ENCODE measurements around the gene COP1. TPM values are rescaled to one million over a fixed set of nuclear protein-coding genes. Genes with fewer than 3 reads are reported as not detected.
"Not testable (repeated sequence)": the region's sequence is repeated elsewhere in the genome, so short reads cannot be mapped to it uniquely, and the experiment has no call there.

Gene COP1
- total RNA-seq, 2 experiments from 2014 or later = 41.9 to 47.2 TPM

DNA sequence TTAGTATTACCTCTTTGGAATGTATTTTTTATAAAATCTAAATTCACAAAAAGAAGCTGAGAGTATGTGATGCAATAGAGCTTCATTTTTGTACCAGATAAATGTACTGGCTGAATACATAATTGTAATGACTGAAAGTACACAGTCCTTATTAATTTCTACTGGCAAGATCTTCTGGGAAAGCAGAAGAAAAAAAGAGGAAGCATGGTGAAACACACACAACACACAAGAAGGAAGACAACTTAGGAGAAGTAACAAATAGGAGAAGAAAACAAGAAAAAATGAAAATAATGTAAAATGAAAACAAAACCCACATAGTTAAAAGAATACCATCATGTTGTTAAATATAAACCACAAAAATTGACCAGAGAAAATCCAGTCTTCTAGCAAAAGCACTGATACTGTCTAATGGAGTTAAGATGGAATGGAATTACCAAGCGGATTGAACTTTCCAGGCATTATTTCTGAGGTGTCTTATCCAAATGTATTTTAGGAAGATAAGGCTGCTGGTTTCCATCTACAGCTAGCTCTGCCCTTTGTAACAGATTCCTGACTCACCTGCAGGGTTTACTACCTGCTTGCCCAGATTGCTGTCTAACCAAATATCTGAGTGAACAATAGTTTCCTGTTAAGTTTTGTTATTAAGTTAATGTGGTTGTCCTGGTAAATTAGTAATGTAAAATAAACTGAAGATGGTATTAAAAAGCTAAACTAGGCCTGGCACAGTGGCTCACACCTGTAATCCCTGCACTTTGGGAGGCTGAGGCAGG, 4.5 kb upstream of the COP1 start:
- CTCF ChIA-PET = interaction anchor here (0.7 to 1.5 kb wide), 2 partner anchors 14 to 105 kb away, joined by 3 to 4 read pairs; no protein-coding TSS in a partner anchor
- H3K36me3 Mint-ChIP-seq (ENCODE audit: low read depth) = peaks cover 3% of the 10 kb centered on the region
- H3K9me3 Mint-ChIP-seq = no peaks in the 10 kb centered on the region
- no peak for DNase-seq
- POLR2A ChIA-PET = no interaction called here
- H3K4me3 Mint-ChIP-seq = no peak overlapping the region
- H3K4me1 Mint-ChIP-seq = peaks cover 6% of the 10 kb centered on the region
- peaks cover 12% of the 10 kb centered on the region for H3K27me3 Mint-ChIP-seq
- H3K27ac Mint-ChIP-seq = no peak overlapping the region

DNA sequence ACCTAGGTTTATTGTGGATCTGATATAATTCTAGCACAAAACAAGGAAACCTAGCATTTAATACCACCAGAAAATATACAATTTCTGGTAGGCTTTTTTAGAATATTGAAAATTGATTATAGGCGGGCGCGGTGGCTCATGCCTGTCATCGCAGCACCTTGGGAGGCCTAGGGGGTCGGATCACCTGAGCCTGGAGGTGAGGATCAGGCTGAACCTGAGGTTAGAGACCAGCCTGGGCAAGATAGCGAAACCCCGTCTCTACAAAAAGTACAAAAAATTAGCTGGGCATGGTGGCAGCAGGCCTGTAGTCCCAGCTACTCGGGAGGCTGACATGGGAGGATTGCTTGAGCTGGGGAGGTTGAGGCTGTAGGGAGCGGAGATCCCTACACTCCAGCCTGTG, 948 bp upstream of the COP1 start:
- DNase-seq = peak; percentile 12
- Mint-ChIP-seq H3K9me3 (no peaks in the 10 kb centered on the region), H3K4me3 (peak overlapping the region; percentile 93), H3K27ac (peak overlapping the region; percentile 98), H3K36me3 (ENCODE audit: low read depth) (peaks cover 5% of the 10 kb centered on the region), H3K27me3 (no peaks in the 10 kb centered on the region), H3K4me1 (peaks cover 19% of the 10 kb centered on the region)
- ChIA-PET POLR2A (no interaction called here), CTCF (interaction anchor here (1.4 kb wide), 1 partner anchor 12 kb away, joined by 4 read pairs; no protein-coding TSS in a partner anchor)

GRCh38 chr1:176206006-176206960, 803 bp downstream of the COP1 start:
- ChIA-PET POLR2A (no interaction called here), CTCF (interaction anchor here (0.5 kb wide), 2 partner anchors 25 to 1061 kb away, joined by 3 read pairs; no protein-coding TSS in a partner anchor)
- H3K36me3 Mint-ChIP-seq (ENCODE audit: low read depth) = peaks cover 9% of the 10 kb centered on the region

GRCh38 chr1:176205332-176205914, 1.7 kb downstream of the COP1 start:
- Mint-ChIP-seq H3K27me3 (no peaks in the 10 kb centered on the region), H3K4me3 (peak overlapping the region; percentile 99), H3K36me3 (ENCODE audit: low read depth) (peaks cover 11% of the 10 kb centered on the region), H3K9me3 (no peaks in the 10 kb centered on the region), H3K4me1 (peaks cover 29% of the 10 kb centered on the region), H3K27ac (peak overlapping the region; percentile 95)
- ChIA-PET POLR2A (no interaction called here), CTCF (interaction anchor here (0.5 kb wide), 1 partner anchor 1060 kb away, joined by 3 read pairs; no protein-coding TSS in a partner anchor)
- DNase-seq = no peak

More at GRCh38 chr1:176206006-176206960, 803 bp downstream of the COP1 start:
- Mint-ChIP-seq H3K4me3 (peak overlapping the region; percentile 99), H3K9me3 (no peaks in the 10 kb centered on the region), H3K4me1 (peaks cover 27% of the 10 kb centered on the region), H3K27ac (peak overlapping the region; percentile 95), H3K27me3 (no peaks in the 10 kb centered on the region)
- peak; percentile 27 for DNase-seq

GRCh38 chr1:176204655-176205054, 2.4 kb downstream of the COP1 start:
- Mint-ChIP-seq H3K36me3 (ENCODE audit: low read depth) (peaks cover 14% of the 10 kb centered on the region), H3K27ac (peak overlapping the region; percentile 16), H3K4me1 (peaks cover 32% of the 10 kb centered on the region), H3K4me3 (peak overlapping the region; percentile 99)
- POLR2A ChIA-PET, CTCF ChIA-PET, H3K27me3 Mint-ChIP-seq, H3K9me3 Mint-ChIP-seq, DNase-seq: not testable (repeated sequence)

- Mint-ChIP-seq H3K27ac (no peak overlapping the region), H3K4me3 (no peak overlapping the region), H3K36me3 (ENCODE audit: low read depth) (peaks cover 20% of the 10 kb centered on the region), H3K4me1 (peaks cover 35% of the 10 kb centered on the region), H3K27me3 (no peaks in the 10 kb centered on the region), H3K9me3 (no peaks in the 10 kb centered on the region)
- DNase-seq = no peak
- ChIA-PET CTCF (interaction anchor here (1.0 kb wide), 1 partner anchor 26 kb away, joined by 3 read pairs; no protein-coding TSS in a partner anchor), POLR2A (no interaction called here)
These were observed 3.4 kb downstream of the COP1 start for GRCh38 chr1:176203735-176204134.

DNA sequence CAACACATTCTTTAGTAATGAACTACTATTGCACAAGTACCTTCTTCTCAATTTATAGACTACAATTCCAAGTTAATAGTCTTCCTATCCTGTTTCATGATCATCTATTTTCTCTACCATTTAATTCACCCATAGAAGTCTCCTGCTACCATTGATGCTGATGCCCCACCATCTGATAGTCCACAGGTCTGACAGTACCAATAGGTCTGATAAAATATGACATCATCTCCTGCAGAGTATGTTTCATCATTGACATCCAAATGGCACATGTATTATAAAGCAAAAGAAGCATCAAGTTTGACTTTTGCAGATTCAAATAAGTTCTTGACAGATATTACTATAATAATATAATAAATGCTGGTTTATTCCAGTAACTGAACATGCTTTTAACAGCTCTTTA, 5.5 kb downstream of the COP1 start:
- POLR2A ChIA-PET = interaction anchor here (0.6 kb wide), 1 partner anchor 10 kb away, joined by 3 read pairs; no protein-coding TSS in a partner anchor

GRCh38 chr1:176199707-176200106, 7.4 kb downstream of the COP1 start:
- ChIA-PET CTCF (no interaction called here), POLR2A (no interaction called here)
- no peak for DNase-seq
- Mint-ChIP-seq H3K27me3 (no peaks in the 10 kb centered on the region), H3K9me3 (no peaks in the 10 kb centered on the region), H3K4me1 (peaks cover 41% of the 10 kb centered on the region), H3K4me3 (no peak overlapping the region), H3K27ac (no peak overlapping the region), H3K36me3 (ENCODE audit: low read depth) (peaks cover 29% of the 10 kb centered on the region)

More for the DNA sequence above, 5.5 kb downstream of the COP1 start:
- no peaks in the 10 kb centered on the region for H3K9me3 Mint-ChIP-seq
- H3K4me3 Mint-ChIP-seq = no peak overlapping the region
- peaks cover 28% of the 10 kb centered on the region for H3K36me3 Mint-ChIP-seq (ENCODE audit: low read depth)
- H3K4me1 Mint-ChIP-seq = peaks cover 42% of the 10 kb centered on the region
- H3K27me3 Mint-ChIP-seq = no peaks in the 10 kb centered on the region
- CTCF ChIA-PET = no interaction called here
- no peak overlapping the region for H3K27ac Mint-ChIP-seq
- DNase-seq = no peak

DNA sequence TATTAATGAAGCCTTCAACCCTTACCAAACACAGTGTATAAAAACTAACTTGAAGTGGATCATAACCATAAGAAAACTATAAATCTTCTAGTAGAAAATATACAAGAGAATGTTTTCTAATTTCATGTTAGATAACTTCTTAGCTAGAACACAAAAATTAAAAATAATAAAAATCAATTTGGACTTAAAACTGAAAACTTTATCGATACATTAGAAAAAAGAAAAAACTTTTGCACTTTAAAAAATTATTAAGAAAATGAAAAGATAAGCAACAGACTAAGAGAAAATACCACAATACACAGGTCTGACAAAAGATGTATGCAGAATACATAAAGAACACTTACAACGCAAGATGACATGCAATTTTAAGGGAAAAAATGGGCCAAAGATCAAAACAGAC, 8.7 kb downstream of the COP1 start:
- peaks cover 35% of the 10 kb centered on the region for H3K36me3 Mint-ChIP-seq (ENCODE audit: low read depth)
- POLR2A ChIA-PET = no interaction called here
- H3K9me3 Mint-ChIP-seq = peaks cover 3% of the 10 kb centered on the region
- CTCF ChIA-PET = no interaction called here
- no peaks in the 10 kb centered on the region for H3K27me3 Mint-ChIP-seq
- no peak for DNase-seq
- H3K27ac Mint-ChIP-seq = no peak overlapping the region
- no peak overlapping the region for H3K4me3 Mint-ChIP-seq
- peaks cover 46% of the 10 kb centered on the region for H3K4me1 Mint-ChIP-seq

GRCh38 chr1:176196728-176197127, 10.4 kb downstream of the COP1 start:
- ChIA-PET POLR2A (no interaction called here), CTCF (no interaction called here)
- peak overlapping the region; percentile 25 for H3K4me3 Mint-ChIP-seq
- H3K27ac Mint-ChIP-seq = peak overlapping the region; percentile 66
- H3K27me3 Mint-ChIP-seq = no peaks in the 10 kb centered on the region
- H3K9me3 Mint-ChIP-seq = peaks cover 7% of the 10 kb centered on the region
- DNase-seq = no peak
- peaks cover 53% of the 10 kb centered on the region for H3K4me1 Mint-ChIP-seq
- peaks cover 42% of the 10 kb centered on the region for H3K36me3 Mint-ChIP-seq (ENCODE audit: low read depth)

DNA sequence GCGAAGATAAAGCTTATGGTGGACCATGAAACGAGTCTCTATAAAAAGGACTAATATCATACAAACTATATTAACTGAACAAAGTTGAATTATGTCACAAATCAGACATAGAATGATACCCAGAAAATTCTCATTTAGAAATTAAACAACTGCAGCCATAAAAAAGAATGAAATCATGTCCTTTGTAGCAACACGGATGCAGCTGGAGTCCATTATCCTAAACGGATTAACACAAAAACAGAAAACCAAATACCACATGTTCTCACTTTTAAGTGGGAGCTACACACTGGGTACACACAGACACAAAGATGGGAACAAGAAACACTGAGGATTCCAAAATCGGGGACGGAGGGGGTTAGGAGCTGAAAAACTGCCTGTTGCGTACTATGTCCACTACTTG, 11.5 kb downstream of the COP1 start:
- ChIA-PET POLR2A (no interaction called here), CTCF (no interaction called here)
- H3K27me3 Mint-ChIP-seq = no peaks in the 10 kb centered on the region
- H3K4me1 Mint-ChIP-seq = peaks cover 53% of the 10 kb centered on the region
- H3K36me3 Mint-ChIP-seq (ENCODE audit: low read depth) = peaks cover 45% of the 10 kb centered on the region
- H3K4me3 Mint-ChIP-seq = no peak overlapping the region
- DNase-seq = no peak
- peaks cover 11% of the 10 kb centered on the region for H3K9me3 Mint-ChIP-seq
- H3K27ac Mint-ChIP-seq = no peak overlapping the region

DNA sequence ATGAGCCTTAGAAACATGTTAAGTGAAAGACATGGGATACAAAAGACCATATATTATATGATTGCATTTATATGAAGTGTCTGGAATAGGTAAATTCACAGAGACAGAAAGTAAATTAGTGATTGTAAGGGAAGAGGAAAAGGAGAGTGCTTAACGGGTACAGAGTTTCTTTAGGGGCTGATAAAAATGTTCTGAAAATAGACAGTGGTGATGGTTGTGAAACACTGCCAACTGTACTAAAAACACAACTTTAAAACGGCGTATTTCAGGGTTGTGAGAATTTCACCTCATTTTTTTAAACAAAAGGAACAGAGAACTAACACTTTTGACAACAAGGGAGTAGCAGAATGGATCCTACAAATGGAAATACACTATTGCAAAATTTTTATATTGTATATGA, 13.4 kb downstream of the COP1 start:
- H3K27me3 Mint-ChIP-seq = no peaks in the 10 kb centered on the region
- DNase-seq = no peak
- H3K4me1 Mint-ChIP-seq = peaks cover 52% of the 10 kb centered on the region
- no peak overlapping the region for H3K27ac Mint-ChIP-seq
- CTCF ChIA-PET = no interaction called here
- POLR2A ChIA-PET = no interaction called here
- peaks cover 40% of the 10 kb centered on the region for H3K36me3 Mint-ChIP-seq (ENCODE audit: low read depth)
- no peak overlapping the region for H3K4me3 Mint-ChIP-seq
- H3K9me3 Mint-ChIP-seq = peaks cover 15% of the 10 kb centered on the region

DNA sequence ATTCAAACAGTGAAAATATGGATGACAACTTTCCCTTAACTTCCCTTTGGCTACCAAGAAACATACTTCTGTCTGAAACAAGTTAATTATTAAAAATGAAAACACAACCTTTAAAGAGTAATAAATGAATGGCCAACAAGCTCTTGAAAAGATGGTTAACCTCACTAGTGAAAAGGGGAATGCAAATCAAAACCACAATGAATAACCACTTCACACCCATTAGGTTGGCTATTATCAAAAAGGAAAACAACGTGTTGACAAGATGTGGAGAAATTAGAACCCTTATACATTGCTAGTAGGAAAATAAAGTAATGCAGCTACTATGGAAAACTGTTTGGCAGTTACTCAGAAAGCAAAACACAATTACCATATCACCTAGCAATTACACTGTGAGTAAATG, 14.1 kb downstream of the COP1 start:
- Mint-ChIP-seq H3K27me3 (no peaks in the 10 kb centered on the region), H3K27ac (no peak overlapping the region), H3K4me3 (no peak overlapping the region), H3K9me3 (peaks cover 15% of the 10 kb centered on the region), H3K4me1 (peaks cover 50% of the 10 kb centered on the region), H3K36me3 (ENCODE audit: low read depth) (peaks cover 39% of the 10 kb centered on the region)
- no peak for DNase-seq
- ChIA-PET POLR2A (no interaction called here), CTCF (no interaction called here)
